Cerebellar cortex (tissue), 1 donor: ENCODE results near the gene FOXD4L3.
"Not testable (repeated sequence)": the region's sequence is repeated elsewhere in the genome, so short reads cannot be mapped to it uniquely, and the experiment has no call there.

Source experiments
- DNase-seq: peaks from one replicate; pipeline ENCODE4 v3.0.0-alpha.2; 2015; ENCODE audit warnings: low spot score

Gene FOXD4L3

GRCh38 chr9:68302567-68302966, at the start of gene FOXD4L3:
FOXD4L3 (plus strand) TSS chr9:68302867; CDS start chr9:68302952, 85 bp downstream.
- DNase-seq, result not testable (repeated sequence)

- not testable (repeated sequence) for DNase-seq
These were observed 21.6 kb upstream of the FOXD4L3 start for GRCh38 chr9:68281041-68281440.

DNA sequence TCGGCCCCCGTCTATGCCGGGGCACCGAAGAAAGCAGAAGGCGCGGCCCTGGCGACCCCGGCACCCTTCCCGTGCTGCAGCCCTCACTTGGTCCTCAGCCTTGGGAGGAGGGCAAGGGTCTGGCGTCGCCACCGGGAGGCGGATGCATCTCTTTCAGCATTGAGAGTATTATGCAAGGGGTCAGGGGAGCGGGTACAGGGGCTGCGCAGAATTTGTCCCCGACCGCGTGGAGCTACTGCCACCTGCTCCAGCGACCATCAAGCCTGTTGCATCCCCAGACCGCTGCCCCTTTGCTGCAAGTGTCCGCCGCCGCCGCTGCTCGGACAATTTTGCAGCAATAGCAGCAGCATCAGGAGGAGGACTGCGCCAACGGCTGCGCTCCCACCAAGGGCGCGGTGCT, 1.1 kb downstream of the FOXD4L3 start:
- not testable (repeated sequence) for DNase-seq

GRCh38 chr9:68304212-68304611, 1.5 kb downstream of the FOXD4L3 start:
- DNase-seq, result not testable (repeated sequence)

DNA sequence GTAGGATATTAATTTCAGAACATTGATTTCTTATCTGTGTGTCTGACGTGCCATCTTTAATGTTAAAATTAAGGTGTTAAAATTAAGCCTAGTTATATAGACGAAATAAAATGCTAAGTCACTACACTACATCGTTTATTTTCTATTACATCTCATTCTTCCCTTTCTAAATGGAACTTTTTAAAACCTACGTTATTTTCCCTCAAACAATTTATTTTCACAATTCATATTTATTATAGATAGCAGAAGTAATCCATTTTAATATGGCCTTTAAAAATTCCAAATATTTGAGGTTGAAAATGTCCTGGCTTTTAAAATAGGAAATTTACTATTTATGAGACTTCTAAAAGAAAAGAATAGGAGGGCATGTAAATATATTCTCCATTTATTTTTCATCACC, 2.1 kb downstream of the FOXD4L3 start:
- not testable (repeated sequence) for DNase-seq

- not testable (repeated sequence) for DNase-seq
These were observed 3.1 kb downstream of the FOXD4L3 start for GRCh38 chr9:68305680-68306285.

- not testable (repeated sequence) for DNase-seq
These were observed 3.8 kb downstream of the FOXD4L3 start for GRCh38 chr9:68306391-68306964.

GRCh38 chr9:68307127-68307526, 4.5 kb downstream of the FOXD4L3 start:
- DNase-seq, result not testable (repeated sequence)

DNA sequence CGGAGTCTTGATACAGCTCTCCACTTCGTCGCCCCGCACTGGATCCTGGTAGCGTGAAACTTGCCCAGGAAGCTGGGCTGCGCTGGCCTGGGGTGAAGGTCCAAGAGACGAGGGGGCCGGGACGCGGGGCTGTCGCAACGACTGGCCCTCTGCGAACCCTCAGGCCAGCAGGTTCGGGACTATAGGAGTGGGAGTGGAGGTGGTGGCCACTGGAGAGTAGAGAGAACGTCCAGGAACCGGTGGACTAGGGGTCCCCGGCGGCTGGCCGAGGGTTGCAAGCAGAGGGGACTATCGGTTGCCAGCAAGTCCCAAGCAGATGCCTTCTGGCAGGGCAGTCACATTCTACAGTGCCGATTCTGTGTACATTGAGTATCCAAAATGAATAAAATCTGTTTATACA, 5.0 kb downstream of the FOXD4L3 start:
- DNase-seq, result not testable (repeated sequence)

- not testable (repeated sequence) for DNase-seq
These were observed 8.5 kb downstream of the FOXD4L3 start for GRCh38 chr9:68311208-68311607.

- not testable (repeated sequence) for DNase-seq
These were observed 15.5 kb downstream of the FOXD4L3 start for GRCh38 chr9:68318209-68318608.

DNA sequence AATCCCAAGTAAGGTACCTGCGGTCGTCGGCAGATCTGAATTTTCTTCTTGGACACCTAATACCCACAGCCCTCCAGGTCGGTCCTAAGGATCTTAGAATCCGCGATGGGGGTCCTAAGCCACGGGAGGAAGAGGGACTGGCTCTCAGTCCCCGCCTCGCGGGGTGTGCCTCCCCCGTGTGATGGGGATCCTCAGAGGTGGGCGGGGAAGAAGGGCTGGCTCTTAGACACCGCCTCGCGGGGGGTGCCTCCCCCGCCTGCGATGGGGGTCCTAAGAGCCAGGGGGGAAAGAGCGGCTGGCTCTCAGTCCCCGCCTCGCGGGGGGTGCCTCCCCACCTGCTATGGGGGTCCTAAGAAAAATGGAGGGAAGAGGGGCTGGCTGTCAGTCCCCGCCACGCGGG, 21.1 kb downstream of the FOXD4L3 start:
- not testable (repeated sequence) for DNase-seq

- not testable (repeated sequence) for DNase-seq
These were observed 21.9 kb downstream of the FOXD4L3 start for GRCh38 chr9:68324518-68324917.

DNA sequence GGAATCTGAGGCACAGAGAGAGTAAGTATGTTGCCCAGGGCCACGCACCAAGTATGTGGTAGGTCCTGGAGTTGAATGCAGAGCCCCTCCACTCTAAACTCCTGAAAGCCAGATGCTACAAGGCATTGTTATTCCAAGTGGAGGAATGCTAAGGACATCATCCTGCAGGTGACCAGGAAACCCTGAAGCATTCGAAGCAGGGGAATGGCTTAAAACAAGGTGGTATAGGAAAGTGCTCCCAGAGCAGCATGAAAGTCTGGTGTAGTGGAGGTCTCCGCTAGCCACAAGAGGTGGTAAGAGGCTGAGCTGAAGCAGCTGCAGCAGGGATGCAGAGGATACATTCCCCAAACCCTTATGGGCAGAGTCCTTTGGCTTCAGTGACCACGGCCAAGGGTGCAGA, 26.4 kb downstream of the FOXD4L3 start:
- not testable (repeated sequence) for DNase-seq

DNA sequence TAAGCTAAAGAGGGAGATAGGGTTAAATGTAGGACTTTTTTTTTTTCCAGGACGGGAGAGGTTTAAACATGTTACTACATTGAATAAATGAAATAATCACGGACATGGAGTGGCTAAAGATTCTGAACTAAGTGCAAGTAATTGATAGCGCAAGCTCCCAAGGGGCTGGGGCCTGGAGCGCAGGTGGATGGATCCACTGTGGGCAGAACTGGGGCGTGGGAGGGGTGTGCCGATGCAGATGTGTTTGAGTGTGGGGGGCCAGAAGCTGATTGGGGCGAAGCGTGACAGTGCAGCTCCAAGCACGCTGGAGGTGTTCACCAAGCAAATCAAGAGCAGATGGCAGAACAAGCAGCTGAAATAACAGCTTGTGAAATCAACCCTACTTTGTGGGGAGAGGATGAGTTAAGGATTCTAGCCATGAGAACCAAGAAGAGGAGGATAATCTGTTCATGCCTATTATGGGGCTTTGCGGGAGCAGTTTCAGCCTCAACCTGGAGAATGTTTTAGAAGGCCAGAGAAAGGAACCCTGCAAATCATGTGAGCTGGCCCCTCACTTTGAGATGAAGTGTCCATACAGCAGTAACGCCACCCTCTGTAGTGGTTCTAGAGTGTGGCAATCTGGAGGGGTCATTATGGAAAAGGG, 28.0 kb downstream of the FOXD4L3 start:
- DNase-seq, result not testable (repeated sequence)

DNA sequence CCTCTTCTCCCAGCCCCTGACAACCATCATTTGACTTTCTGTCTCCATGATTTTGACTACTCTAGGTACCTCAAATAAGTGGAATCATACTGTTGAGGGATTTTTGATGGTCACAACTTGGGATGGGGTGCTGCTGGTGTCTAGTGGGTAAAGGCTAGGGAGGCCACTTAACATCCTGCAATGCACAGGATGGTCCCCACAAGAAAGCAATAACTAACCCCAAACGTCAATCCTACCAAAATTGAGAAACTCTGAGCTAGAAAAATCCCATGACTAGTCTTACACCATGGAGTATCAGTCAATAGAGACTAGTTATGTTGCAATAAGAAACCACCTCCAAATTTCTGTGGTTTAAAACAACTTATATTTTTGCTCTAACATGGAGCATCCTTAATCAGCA, 29.5 kb downstream of the FOXD4L3 start:
- not testable (repeated sequence) for DNase-seq

DNA sequence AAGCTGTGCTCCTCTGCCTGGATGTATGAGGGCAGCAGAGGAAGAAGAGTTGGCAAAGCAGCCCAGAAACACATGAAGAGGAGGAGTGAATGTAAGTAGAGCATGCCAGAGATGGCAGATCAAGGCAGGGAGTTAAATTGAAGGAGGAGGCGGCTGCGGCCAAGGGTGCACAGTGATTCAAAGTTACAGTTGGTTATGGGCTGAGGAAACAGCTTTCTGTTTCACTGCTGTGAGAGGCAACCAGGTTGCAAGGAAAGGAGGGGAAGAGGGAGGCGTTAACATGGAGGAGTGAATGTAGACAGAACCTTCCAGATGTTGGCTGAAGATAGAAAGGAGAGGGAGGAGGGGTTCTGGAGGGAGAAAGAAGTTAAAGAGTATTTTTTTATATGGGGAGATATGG, 33.3 kb downstream of the FOXD4L3 start:
- DNase-seq, result not testable (repeated sequence)

DNA sequence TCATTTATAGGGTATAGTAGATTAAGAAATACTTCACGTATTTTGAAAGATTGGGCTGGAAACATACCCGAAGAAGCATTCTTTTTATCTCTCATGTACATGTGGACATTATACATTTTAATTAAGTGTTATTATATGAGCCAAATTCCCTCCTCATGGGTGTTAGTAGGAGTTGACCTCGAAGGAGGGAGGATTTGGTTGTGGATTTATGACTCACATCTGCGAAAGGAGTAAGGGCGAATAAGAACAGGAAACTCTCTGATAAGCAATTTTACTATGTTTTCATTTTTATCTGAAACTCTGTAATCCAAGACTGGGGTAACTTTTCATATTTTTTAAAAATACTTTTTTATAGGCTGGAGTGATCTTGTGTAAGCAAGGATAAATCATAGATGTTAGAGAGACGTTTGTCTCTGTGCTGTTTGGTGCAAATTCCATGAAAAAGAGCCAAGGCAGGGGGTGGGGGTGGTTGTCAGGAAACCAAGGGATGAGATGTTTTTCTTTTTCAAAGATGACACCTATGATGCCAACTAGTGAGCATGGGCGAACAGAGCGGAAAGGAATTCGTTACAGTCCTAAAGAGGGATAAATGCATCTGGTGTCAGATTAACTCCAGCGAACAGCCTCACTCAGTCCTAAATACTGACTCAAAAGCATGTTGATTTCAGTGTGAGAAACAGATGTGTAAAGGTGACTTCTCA, 34.1 kb downstream of the FOXD4L3 start:
- DNase-seq, result not testable (repeated sequence)

DNA sequence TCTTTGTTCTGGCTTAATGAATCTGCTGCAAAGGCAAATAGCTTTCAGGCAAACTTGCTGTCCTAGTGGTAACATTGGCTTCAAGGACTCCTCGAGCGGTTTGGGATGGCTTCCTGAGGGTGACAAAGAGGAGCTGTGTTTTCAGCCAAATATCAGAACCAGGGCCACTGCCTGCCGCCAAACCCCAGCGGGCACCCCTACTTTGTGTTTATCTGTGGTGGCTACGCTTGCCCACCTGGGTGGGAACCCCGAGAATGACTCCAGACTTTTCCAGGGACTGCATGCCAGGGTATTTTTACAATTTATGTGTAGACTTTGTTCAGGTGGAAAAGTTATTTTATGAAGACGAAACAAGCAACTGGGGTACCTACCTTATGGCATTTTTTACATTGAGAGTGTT, 35.3 kb downstream of the FOXD4L3 start:
- not testable (repeated sequence) for DNase-seq

DNA sequence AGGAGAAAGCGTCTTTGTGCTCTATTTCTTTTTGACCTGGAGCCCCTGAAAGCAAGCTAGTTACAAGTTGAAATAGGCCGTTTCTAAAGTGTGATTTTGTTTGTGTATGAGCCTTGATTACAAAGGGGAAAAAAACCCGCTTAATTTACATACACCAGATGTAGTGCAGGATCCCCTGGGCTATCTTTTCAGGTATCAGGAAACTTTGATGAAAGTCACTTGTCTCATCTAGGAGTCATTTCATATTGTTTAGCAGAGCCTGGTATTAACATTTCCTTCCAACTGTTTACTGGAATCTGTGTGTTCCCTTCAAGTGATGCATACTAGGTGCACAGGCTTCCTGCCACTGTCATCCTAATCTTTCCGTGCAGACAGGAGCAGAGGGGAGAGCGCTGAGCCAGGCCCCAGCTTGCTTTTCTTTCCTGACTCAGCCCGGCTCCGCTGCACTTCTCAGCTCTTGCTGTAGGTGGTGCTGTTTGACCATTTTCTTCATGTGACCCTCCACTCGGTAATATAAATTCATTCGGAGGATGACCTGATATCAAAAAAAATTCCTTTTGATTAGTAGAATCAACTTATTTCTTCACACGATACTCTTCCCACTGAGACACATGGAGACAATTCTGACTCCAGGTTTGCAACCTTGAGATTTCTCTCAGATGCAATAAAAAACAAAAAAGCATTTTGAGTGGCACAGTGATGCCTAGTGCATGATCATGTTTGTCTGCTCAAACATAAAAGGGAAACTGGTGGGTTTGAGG, 39.8 kb downstream of the FOXD4L3 start:
- DNase-seq, result not testable (repeated sequence)

DNA sequence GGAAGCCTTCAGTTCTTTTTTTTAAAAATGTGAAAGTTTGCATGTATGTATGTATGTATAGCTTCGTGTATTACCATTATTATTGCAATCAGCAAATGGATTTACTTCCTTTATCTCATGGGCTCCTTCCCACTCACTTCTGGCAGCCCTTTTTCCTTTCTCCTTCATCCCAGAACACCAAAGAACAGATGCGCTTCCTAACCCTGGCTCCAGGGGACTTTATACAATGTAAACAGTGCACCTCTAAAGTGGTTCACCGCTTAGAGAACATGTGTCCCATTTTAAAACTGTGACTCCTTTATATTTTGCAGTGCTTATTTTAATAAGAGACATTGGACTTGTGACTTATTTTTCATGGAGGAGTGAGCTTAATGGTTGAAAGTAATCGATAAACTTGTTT, 40.6 kb downstream of the FOXD4L3 start:
- not testable (repeated sequence) for DNase-seq

DNA sequence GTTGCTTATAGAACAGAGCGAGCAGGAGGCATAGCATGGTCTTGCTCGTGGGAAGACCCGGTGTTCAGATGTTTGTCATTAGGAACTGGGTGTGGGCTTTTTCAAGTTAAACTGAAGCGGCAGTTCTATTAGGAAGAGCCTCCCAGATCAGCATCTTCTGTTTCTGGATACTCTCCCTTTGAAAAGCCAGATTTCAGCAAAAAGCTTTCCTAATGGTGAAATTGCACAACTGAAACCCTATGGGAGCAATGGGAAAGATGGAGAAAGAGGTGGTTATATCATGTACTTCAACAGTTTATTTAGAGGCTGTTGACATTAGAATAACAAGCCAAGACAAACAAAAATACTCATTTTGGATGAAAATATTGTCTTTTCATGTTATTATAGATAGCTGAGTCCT, 41.3 kb downstream of the FOXD4L3 start:
- not testable (repeated sequence) for DNase-seq
